Measurements from ENCODE around the gene GOLGA1. TPM values are rescaled to one million over a fixed set of nuclear protein-coding genes. Genes with fewer than 3 reads are reported as not detected.

GOLGA1 gene
- total and polyA plus RNA-seq, 2 of the 13 experiments (the other 11 are each of a cell fraction or from before 2014, with no cell fraction given): 12.7 to 15.9 TPM

DNA sequence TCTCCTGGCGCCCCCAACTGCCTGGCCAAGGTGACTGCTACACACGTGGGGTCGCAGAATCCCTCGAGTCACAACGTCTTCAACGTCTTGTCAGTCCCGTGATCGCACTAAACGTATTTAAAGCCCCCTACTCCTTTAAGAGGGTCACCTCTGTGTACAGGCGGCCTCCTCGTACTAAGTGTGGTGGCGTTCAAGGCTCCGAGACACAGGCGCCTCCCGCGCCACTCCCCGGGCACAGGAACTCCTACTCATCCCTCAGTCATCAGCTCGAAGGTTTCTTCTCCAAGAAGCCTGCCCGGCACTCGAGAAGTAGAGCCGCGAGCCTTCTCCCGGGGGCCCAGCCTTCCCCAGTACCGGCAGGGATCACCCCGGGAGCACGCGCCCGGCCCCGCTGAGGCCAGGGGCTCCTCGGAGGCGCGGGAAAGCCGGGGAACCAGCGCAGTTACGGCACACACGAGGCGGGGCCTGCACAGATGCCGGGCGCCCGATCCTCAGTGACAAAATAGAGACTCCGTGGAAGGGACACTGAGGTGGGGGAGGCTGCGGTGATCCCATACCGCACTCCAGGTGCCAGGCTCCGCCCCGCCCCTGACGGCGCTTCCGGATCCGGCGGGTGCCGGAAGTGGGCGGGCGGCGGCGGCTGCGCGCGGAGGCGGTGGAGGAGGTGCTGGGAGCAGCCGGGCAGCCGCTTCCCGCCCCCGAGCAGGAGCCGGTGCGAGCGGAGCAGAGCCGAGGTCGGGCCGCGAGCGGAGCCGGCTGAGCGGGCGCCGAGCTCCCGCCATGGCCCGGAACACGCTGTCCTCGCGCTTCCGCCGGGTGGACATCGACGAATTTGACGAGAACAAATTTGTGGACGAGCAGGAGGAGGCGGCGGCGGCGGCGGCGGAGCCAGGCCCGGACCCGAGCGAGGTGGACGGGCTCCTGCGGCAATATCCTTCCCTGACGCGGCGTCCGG lies 72.1 kb downstream of the GOLGA1 start (continued):
- TF ChIP-seq ATF7-NPFF (CRISPR knock-in tag; IDR thresholded peaks at IDR 0.05; ENCODE audit: low read depth) (peak; percentile 68), ZNF430 (CRISPR knock-in tag; IDR thresholded peaks at IDR 0.05) (peak; percentile 73; the same call in 1 of the 2 replicates), ZNF503 (CRISPR knock-in tag; IDR thresholded peaks at IDR 0.05) (no peak), TCF7 (IDR thresholded peaks at IDR 0.05; ENCODE audit: low read depth) (no peak), KMT2B (CRISPR knock-in tag; IDR thresholded peaks at IDR 0.05) (0 out of 2 replicates have a peak, but pooled peaks have one; percentile 43), SRSF1 (optimal IDR thresholded peaks at IDR 0.05; ENCODE audit: low read depth, low read length) (peak; percentile 76), THAP8 (CRISPR knock-in tag; IDR thresholded peaks at IDR 0.05; ENCODE audit: borderline replicate concordance) (no peak), THAP11 (CRISPR knock-in tag; IDR thresholded peaks at IDR 0.05) (peak; percentile 89), TRIM24 (CRISPR knock-in tag; IDR thresholded peaks at IDR 0.05) (no peak), ZNF343 (CRISPR knock-in tag; IDR thresholded peaks at IDR 0.05) (no peak), ZNF841 (CRISPR knock-in tag; IDR thresholded peaks at IDR 0.05; ENCODE audit: borderline replicate concordance) (no peak), ZNF101 (CRISPR knock-in tag; IDR thresholded peaks at IDR 0.05; ENCODE audit: borderline replicate concordance, low read depth) (no peak)
- TF ChIP-seq, protein P1, sequence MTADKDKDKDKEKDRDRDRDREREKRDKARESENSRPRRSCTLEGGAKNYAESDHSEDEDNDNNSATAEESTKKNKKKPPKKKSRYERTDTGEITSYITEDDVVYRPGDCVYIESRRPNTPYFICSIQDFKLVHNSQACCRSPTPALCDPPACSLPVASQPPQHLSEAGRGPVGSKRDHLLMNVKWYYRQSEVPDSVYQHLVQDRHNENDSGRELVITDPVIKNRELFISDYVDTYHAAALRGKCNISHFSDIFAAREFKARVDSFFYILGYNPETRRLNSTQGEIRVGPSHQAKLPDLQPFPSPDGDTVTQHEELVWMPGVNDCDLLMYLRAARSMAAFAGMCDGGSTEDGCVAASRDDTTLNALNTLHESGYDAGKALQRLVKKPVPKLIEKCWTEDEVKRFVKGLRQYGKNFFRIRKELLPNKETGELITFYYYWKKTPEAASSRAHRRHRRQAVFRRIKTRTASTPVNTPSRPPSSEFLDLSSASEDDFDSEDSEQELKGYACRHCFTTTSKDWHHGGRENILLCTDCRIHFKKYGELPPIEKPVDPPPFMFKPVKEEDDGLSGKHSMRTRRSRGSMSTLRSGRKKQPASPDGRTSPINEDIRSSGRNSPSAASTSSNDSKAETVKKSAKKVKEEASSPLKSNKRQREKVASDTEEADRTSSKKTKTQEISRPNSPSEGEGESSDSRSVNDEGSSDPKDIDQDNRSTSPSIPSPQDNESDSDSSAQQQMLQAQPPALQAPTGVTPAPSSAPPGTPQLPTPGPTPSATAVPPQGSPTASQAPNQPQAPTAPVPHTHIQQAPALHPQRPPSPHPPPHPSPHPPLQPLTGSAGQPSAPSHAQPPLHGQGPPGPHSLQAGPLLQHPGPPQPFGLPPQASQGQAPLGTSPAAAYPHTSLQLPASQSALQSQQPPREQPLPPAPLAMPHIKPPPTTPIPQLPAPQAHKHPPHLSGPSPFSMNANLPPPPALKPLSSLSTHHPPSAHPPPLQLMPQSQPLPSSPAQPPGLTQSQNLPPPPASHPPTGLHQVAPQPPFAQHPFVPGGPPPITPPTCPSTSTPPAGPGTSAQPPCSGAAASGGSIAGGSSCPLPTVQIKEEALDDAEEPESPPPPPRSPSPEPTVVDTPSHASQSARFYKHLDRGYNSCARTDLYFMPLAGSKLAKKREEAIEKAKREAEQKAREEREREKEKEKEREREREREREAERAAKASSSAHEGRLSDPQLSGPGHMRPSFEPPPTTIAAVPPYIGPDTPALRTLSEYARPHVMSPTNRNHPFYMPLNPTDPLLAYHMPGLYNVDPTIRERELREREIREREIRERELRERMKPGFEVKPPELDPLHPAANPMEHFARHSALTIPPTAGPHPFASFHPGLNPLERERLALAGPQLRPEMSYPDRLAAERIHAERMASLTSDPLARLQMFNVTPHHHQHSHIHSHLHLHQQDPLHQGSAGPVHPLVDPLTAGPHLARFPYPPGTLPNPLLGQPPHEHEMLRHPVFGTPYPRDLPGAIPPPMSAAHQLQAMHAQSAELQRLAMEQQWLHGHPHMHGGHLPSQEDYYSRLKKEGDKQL (CRISPR knock-in tag; IDR thresholded peaks at IDR 0.05; ENCODE audit: low read depth): peak; percentile 17; the same call in 1 of the 2 replicates
- TF ChIP-seq, protein P2, sequence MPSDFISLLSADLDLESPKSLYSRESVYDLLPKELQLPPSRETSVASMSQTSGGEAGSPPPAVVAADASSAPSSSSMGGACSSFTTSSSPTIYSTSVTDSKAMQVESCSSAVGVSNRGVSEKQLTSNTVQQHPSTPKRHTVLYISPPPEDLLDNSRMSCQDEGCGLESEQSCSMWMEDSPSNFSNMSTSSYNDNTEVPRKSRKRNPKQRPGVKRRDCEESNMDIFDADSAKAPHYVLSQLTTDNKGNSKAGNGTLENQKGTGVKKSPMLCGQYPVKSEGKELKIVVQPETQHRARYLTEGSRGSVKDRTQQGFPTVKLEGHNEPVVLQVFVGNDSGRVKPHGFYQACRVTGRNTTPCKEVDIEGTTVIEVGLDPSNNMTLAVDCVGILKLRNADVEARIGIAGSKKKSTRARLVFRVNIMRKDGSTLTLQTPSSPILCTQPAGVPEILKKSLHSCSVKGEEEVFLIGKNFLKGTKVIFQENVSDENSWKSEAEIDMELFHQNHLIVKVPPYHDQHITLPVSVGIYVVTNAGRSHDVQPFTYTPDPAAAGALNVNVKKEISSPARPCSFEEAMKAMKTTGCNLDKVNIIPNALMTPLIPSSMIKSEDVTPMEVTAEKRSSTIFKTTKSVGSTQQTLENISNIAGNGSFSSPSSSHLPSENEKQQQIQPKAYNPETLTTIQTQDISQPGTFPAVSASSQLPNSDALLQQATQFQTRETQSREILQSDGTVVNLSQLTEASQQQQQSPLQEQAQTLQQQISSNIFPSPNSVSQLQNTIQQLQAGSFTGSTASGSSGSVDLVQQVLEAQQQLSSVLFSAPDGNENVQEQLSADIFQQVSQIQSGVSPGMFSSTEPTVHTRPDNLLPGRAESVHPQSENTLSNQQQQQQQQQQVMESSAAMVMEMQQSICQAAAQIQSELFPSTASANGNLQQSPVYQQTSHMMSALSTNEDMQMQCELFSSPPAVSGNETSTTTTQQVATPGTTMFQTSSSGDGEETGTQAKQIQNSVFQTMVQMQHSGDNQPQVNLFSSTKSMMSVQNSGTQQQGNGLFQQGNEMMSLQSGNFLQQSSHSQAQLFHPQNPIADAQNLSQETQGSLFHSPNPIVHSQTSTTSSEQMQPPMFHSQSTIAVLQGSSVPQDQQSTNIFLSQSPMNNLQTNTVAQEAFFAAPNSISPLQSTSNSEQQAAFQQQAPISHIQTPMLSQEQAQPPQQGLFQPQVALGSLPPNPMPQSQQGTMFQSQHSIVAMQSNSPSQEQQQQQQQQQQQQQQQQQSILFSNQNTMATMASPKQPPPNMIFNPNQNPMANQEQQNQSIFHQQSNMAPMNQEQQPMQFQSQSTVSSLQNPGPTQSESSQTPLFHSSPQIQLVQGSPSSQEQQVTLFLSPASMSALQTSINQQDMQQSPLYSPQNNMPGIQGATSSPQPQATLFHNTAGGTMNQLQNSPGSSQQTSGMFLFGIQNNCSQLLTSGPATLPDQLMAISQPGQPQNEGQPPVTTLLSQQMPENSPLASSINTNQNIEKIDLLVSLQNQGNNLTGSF (CRISPR knock-in tag; IDR thresholded peaks at IDR 0.05): peak; percentile 39; the same call in 1 of the 2 replicates

Data from HepG2 (cell line).